ENCODE measurements around the gene TCF4. TPM values are rescaled to one million over a fixed set of nuclear protein-coding genes. Genes with fewer than 3 reads are reported as not detected.

The TCF4 gene
- total RNA-seq, 4 donors from 2014 or later: 114 to 190 (median 132) TPM

- 87 to 98% methylated on average over 1 of the region's 1 CpG for WGBS, 2 donors
- TF ChIP-seq POLR2A (IDR thresholded peaks at IDR 0.05) (no peak), CTCF (IDR thresholded peaks at IDR 0.05) (no peak)
- no peaks in the 10 kb centered on the region for H3K4me1 ChIP-seq
Measured at GRCh38 chr18:55629133-55629532, 41.1 kb upstream of the TCF4 start.

GRCh38 chr18:55627007-55627406, 39.0 kb upstream of the TCF4 start:
- Histone ChIP-seq H3K4me1 (no peaks in the 10 kb centered on the region), H3K4me3 (replicated peaks in 1 of 3) (no peak overlapping the region), H3K9me3 (no peaks in the 10 kb centered on the region), H3K27me3 (no peaks in the 10 kb centered on the region), H3K36me3 (no peaks in the 10 kb centered on the region), H3K27ac (no peak overlapping the region)
- WGBS, 2 donors: 82 to 92% methylated on average over 1 of the region's 1 CpG
- TF ChIP-seq POLR2A (IDR thresholded peaks at IDR 0.05): no peak
- TF ChIP-seq CTCF (IDR thresholded peaks at IDR 0.05): no peak
- DNase-seq: no peak
- intact Hi-C loops (cut with DNase I): no loop called here

More at GRCh38 chr18:55629133-55629532, 41.1 kb upstream of the TCF4 start:
- no peak for DNase-seq
- no peaks in the 10 kb centered on the region for H3K9me3 ChIP-seq
- H3K4me3 ChIP-seq (replicated peaks in 1 of 3): no peak overlapping the region
- no peaks in the 10 kb centered on the region for H3K27me3 ChIP-seq
- no peak overlapping the region for H3K27ac ChIP-seq
- intact Hi-C loops (cut with DNase I): no loop called here
- no peaks in the 10 kb centered on the region for H3K36me3 ChIP-seq

- TF ChIP-seq POLR2A (IDR thresholded peaks at IDR 0.05) (no peak), CTCF (IDR thresholded peaks at IDR 0.05) (no peak)
- no peak overlapping the region for H3K4me3 ChIP-seq (replicated peaks in 1 of 3)
- no peaks in the 10 kb centered on the region for H3K4me1 ChIP-seq
- no peaks in the 10 kb centered on the region for H3K27me3 ChIP-seq
- intact Hi-C loops (cut with DNase I): no loop called here
- WGBS, 2 donors: 71 to 75% methylated on average over 2 of the region's 2 CpGs
- H3K36me3 ChIP-seq: no peaks in the 10 kb centered on the region
- DNase-seq: no peak
- H3K9me3 ChIP-seq: no peaks in the 10 kb centered on the region
- H3K27ac ChIP-seq: no peak overlapping the region
Measured at GRCh38 chr18:55625901-55626300, 37.9 kb upstream of the TCF4 start.

- Histone ChIP-seq H3K4me3 (replicated peaks in 1 of 3) (no peak overlapping the region), H3K9me3 (no peaks in the 10 kb centered on the region), H3K36me3 (no peaks in the 10 kb centered on the region), H3K27ac (no peak overlapping the region), H3K4me1 (no peaks in the 10 kb centered on the region), H3K27me3 (no peaks in the 10 kb centered on the region)
- no peak for DNase-seq
- intact Hi-C loops (cut with DNase I): no loop called here
- TF ChIP-seq CTCF (IDR thresholded peaks at IDR 0.05): no peak
- no peak for TF ChIP-seq POLR2A (IDR thresholded peaks at IDR 0.05)
- WGBS, 2 donors: 91 to 98% methylated on average over 3 of the region's 3 CpGs
Measured at GRCh38 chr18:55623626-55624025, 35.6 kb upstream of the TCF4 start.

- intact Hi-C loops (cut with DNase I): no loop called here
- TF ChIP-seq CTCF (IDR thresholded peaks at IDR 0.05) (no peak), POLR2A (IDR thresholded peaks at IDR 0.05) (no peak)
- no peaks in the 10 kb centered on the region for H3K36me3 ChIP-seq
- no peak overlapping the region for H3K27ac ChIP-seq
- H3K4me1 ChIP-seq: no peaks in the 10 kb centered on the region
- no peak for DNase-seq
- H3K9me3 ChIP-seq: no peaks in the 10 kb centered on the region
- no peaks in the 10 kb centered on the region for H3K27me3 ChIP-seq
- WGBS, 2 donors: 90 to 94% methylated on average over 2 of the region's 2 CpGs
- H3K4me3 ChIP-seq (replicated peaks in 1 of 3): no peak overlapping the region
Measured at GRCh38 chr18:55610506-55610905, 22.5 kb upstream of the TCF4 start.
